H1 (cell line): ENCODE results near the gene CACNG4. TPM values are rescaled to one million over a fixed set of nuclear protein-coding genes. Genes with fewer than 3 reads are reported as not detected.

Experiments
- CTCF ChIA-PET: fragments of 300-600 bp; sonication (Branson Sonifier 250); formaldehyde crosslinking; loops from one replicate; lab custom pipeline; 2021; ENCODE audit not compliant: partially characterized antibody; lab: Charles Lee
- POLR2A ChIA-PET: fragments of 300-600 bp; sonication (Branson Sonifier 250); formaldehyde crosslinking; loops from one replicate; lab custom pipeline; 2021; ENCODE audit warnings: inconsistent platforms; ENCODE audit not compliant: partially characterized antibody; lab: Charles Lee
- DNase-seq, 2 experiments: peaks; one replicate each; pipeline versions ENCODE4 v3.0.0 to v3.0.0-alpha.2; 2010 to 2022; ENCODE audit warnings: low spot score in 2 of 2, low read depth in 1 of 2, mixed read lengths in 1 of 2
- FAIRE-seq: peaks from 2 replicates; lab custom pipeline; 2011; peaks lifted over from hg19 to GRCh38; lab: Jason Lieb, UNC
- H2AFZ ChIP-seq: 2 replicates; pipeline ENCODE4 v1.8.1; 2012; ENCODE audit warnings: low read length, inconsistent platforms
- H2AK5ac ChIP-seq: 2 replicates; pipeline ENCODE4 v1.6.1; 2013; ENCODE audit warnings: low read depth, low read length
- H2BK120ac ChIP-seq: replicated peaks from 2 replicates; pipeline ENCODE3; 2013; ENCODE audit warnings: low read depth, low read length, inconsistent platforms
- H2BK12ac ChIP-seq: 2 replicates; pipeline ENCODE4 v1.6.1; 2013; ENCODE audit warnings: low read depth, low read length
- H2BK15ac ChIP-seq: 2 replicates; pipeline ENCODE4 v1.6.1; 2013; ENCODE audit warnings: low read length
- H2BK20ac ChIP-seq: 2 replicates; pipeline ENCODE4 v1.6.1; 2013; ENCODE audit warnings: low read length
- H2BK5ac ChIP-seq: 2 replicates; pipeline ENCODE4 v1.6.1; 2013; ENCODE audit warnings: low read depth, low read length
- H3K14ac ChIP-seq: 2 replicates; pipeline ENCODE4 v1.6.1; 2013; ENCODE audit warnings: inconsistent platforms; ENCODE audit not compliant: insufficient read length
- H3K18ac ChIP-seq: 2 replicates; pipeline ENCODE4 v1.6.1; 2013; ENCODE audit warnings: low read length; ENCODE audit errors: extremely low read depth
- H3K23ac ChIP-seq: 2 replicates; pipeline ENCODE4 v1.6.1; 2013; ENCODE audit warnings: inconsistent platforms; ENCODE audit not compliant: insufficient read length
- H3K23me2 ChIP-seq: 2 replicates; pipeline ENCODE4 v1.6.1; 2013; ENCODE audit warnings: low read depth, low read length
- H3K27ac ChIP-seq: 2 replicates; pipeline ENCODE4 v1.6.1; 2011; ENCODE audit warnings: low read depth, low read length, inconsistent platforms
- H3K27me3 ChIP-seq, 4 experiments: replicated peaks in 1 of 4; 1 replicate in 1 of 4; 2 replicates in 3 of 4; pipeline versions ENCODE4 v1.6.1 to v1.8.1; 2011 to 2013; ENCODE audit warnings: low read length in 3 of 4, mild to moderate bottlenecking in 3 of 4, inconsistent platforms in 2 of 4, mixed read lengths in 2 of 4, moderate library complexity in 1 of 4; ENCODE audit not compliant: control insufficient read depth in 3 of 4, insufficient read depth in 3 of 4; ENCODE audit errors: extremely low read depth in 1 of 4
- H3K36me3 ChIP-seq, 4 experiments: 2 replicates each; pipeline versions ENCODE4 v1.6.1 to v1.8.1; 2011 to 2013; ENCODE audit warnings: mild to moderate bottlenecking in 4 of 4, low read length in 3 of 4, moderate library complexity in 2 of 4, control low read depth in 1 of 4, inconsistent platforms in 1 of 4; ENCODE audit not compliant: insufficient read depth in 4 of 4, control insufficient read depth in 2 of 4
- H3K4ac ChIP-seq: replicated peaks from 2 replicates; pipeline ENCODE3; 2013; ENCODE audit warnings: low read length, low read depth, mixed read lengths, inconsistent platforms; ENCODE audit not compliant: insufficient read length
- H3K4me1 ChIP-seq, 4 experiments: replicated peaks in 1 of 4; 1 replicate in 1 of 4; 2 replicates in 3 of 4; pipeline versions ENCODE4 v1.6.1 to v1.8.1; 2011 to 2013; ENCODE audit warnings: low read length in 3 of 4, inconsistent platforms in 2 of 4, mixed read lengths in 1 of 4; ENCODE audit not compliant: insufficient read depth in 4 of 4, control insufficient read depth in 3 of 4
- H3K4me2 ChIP-seq, 2 experiments: 2 replicates each; pipeline versions ENCODE4 v1.6.1 to v1.8.1; 2011 to 2013; ENCODE audit warnings: low read depth in 2 of 2, low read length in 2 of 2, control low read depth in 1 of 2, inconsistent platforms in 1 of 2, mild to moderate bottlenecking in 1 of 2; ENCODE audit not compliant: insufficient read depth in 1 of 2
- H3K4me3 ChIP-seq, 4 experiments: fragments of 200-600, 300-600 bp in 1 of 4; sonication (generic), shearing (Covaris generic), sonication (Bioruptor Twin) in 1 of 4; 2 replicates each; pipeline versions ENCODE4 v1.5.1 to v1.8.1; 2011 to 2016; ENCODE audit warnings: low read length in 4 of 4, low read depth in 3 of 4, control low read depth in 2 of 4, inconsistent platforms in 2 of 4, mild to moderate bottlenecking in 2 of 4, mixed read lengths in 1 of 4, moderate library complexity in 1 of 4; ENCODE audit not compliant: insufficient read depth in 2 of 4; ENCODE audit errors: extremely low read depth in 1 of 4
- H3K56ac ChIP-seq: replicated peaks from 2 replicates; pipeline ENCODE3; 2013; ENCODE audit warnings: low read depth, mild to moderate bottlenecking, mixed read lengths, low read length, inconsistent platforms; ENCODE audit not compliant: insufficient read length
- H3K79me1 ChIP-seq: 2 replicates; pipeline ENCODE4 v1.6.1; 2013; ENCODE audit warnings: low read depth, low read length, control low read depth
- H3K79me2 ChIP-seq, 2 experiments: 2 replicates each; pipeline versions ENCODE4 v1.6.1 to v1.8.1; 2012 to 2013; ENCODE audit warnings: low read length in 2 of 2, mild to moderate bottlenecking in 2 of 2, inconsistent platforms in 1 of 2; ENCODE audit not compliant: insufficient read depth in 2 of 2, control insufficient read depth in 1 of 2
- H3K9ac ChIP-seq, 4 experiments: replicated peaks in 1 of 4; 1 replicate in 1 of 4; 2 replicates in 3 of 4; pipeline versions ENCODE4 v1.6.1 to v1.8.1; 2011 to 2013; ENCODE audit warnings: low read depth in 3 of 4, low read length in 3 of 4, control low read depth in 2 of 4, mild to moderate bottlenecking in 2 of 4, moderate library complexity in 2 of 4, inconsistent platforms in 1 of 4; ENCODE audit errors: extremely low read depth in 1 of 4
- H3K9me3 ChIP-seq, 2 experiments: 2 replicates each; pipeline versions ENCODE4 v1.6.1 to v1.8.1; 2012 to 2013; ENCODE audit warnings: mild to moderate bottlenecking in 2 of 2, moderate library complexity in 2 of 2, control low read depth in 1 of 2, inconsistent platforms in 1 of 2, low read depth in 1 of 2, low read length in 1 of 2, mixed read lengths in 1 of 2; ENCODE audit not compliant: insufficient read depth in 2 of 2
- H4K20me1 ChIP-seq, 2 experiments: replicated peaks in 1 of 2; 2 replicates each; pipeline versions ENCODE3 to v1.8.1; 2011 to 2013; ENCODE audit warnings: inconsistent platforms in 2 of 2, low read length in 2 of 2, mild to moderate bottlenecking in 1 of 2; ENCODE audit not compliant: insufficient read depth in 2 of 2, control insufficient read depth in 1 of 2
- H4K5ac ChIP-seq: 2 replicates; pipeline ENCODE4 v1.6.1; 2013; ENCODE audit warnings: low read length, low read depth, mixed read lengths, inconsistent platforms; ENCODE audit not compliant: insufficient read length
- H4K8ac ChIP-seq: 2 replicates; pipeline ENCODE4 v1.8.0; 2013; ENCODE audit warnings: mild to moderate bottlenecking, moderate library complexity, low read length, inconsistent platforms; ENCODE audit not compliant: insufficient read depth; ENCODE audit errors: extremely low read depth
- H4K91ac ChIP-seq: replicated peaks from 2 replicates; pipeline ENCODE3; 2013; ENCODE audit warnings: low read length, mixed read lengths, inconsistent platforms; ENCODE audit not compliant: insufficient read length
- HDAC6 ChIP-seq: IDR thresholded peaks from one replicate; pipeline ENCODE4 v1.7.1; 2012; ENCODE audit warnings: low read depth, mild to moderate bottlenecking, inconsistent platforms, low read length, moderate library complexity
- RFX5 ChIP-seq: IDR thresholded peaks from 2 replicates; pipeline ENCODE4 v1.6.1; 2011; ENCODE audit warnings: low read depth, low read length, improper control_type of control experiment, borderline replicate concordance
- SRF ChIP-seq: IDR thresholded peaks from 2 replicates; pipeline ENCODE4 v1.6.1; 2011; ENCODE audit warnings: mild to moderate bottlenecking, low read depth, low read length, moderate library complexity
- WGBS, 2 experiments: shearing (Covaris generic) in 1 of 2; methylation state at CpG; one replicate each; pipeline versions ENCODE4 v1.1.6 to v1.1.7; 2013 to 2015; ENCODE audit warnings: low lambda C conversion rate in 2 of 2, mixed read lengths in 2 of 2, inconsistent platforms in 1 of 2, low coverage in 1 of 2, missing lambda C conversion rate in 1 of 2; ENCODE audit not compliant: insufficient replicate concordance in 2 of 2, insufficient coverage in 1 of 2, insufficient read length in 1 of 2; ENCODE audit errors: extremely low coverage in 1 of 2, missing lambda C conversion rate in 1 of 2; 5-methylcytosine and 5-hydroxymethylcytosine counted together
- polyA plus RNA-seq, 7 experiments: library from polyadenylated mRNA; depleted of rRNA in 3 of 7; stranded (reverse) in 5 of 7; unstranded in 2 of 7; fragments of >200 nt in 5 of 7; fragments of 200-250 nt in 2 of 7; gene quantifications; 1 replicate in 5 of 7; 2 replicates in 1 of 7; 4 replicates in 1 of 7; pipeline versions ENCODE4 v1.2.1 to v1.2.3, GENCODE V29; 2011 to 2013; ENCODE audit warnings: missing spikeins in 2 of 7, mixed read lengths in 2 of 7
- total RNA-seq: library from RNA; stranded (reverse); fragmentation: NEBNext Ultra II Directional; extraction: Animal tissue kit (Norgen Biotek cat#: 25700); gene quantifications from 2 replicates; pipeline ENCODE4 v1.2.1, GENCODE V29; 2021

Gene CACNG4
- total and polyA plus RNA-seq, 2 of the 8 experiments (the other 6 are each of a cell fraction or from before 2014, with no cell fraction given): 3.6 to 5.6 TPM

- DNase-seq (no peak), FAIRE-seq (no peak)
- H3K79me2 ChIP-seq: no peaks in the 10 kb centered on the region
- H3K27me3 ChIP-seq: no peaks in the 10 kb centered on the region
- no peak overlapping the region for H3K14ac ChIP-seq
- no peak overlapping the region for H3K4me2 ChIP-seq
- H3K9ac ChIP-seq: no peak overlapping the region
- H3K4me1 ChIP-seq: no peaks in the 10 kb centered on the region
- no peak overlapping the region for H4K8ac ChIP-seq
- H3K79me1 ChIP-seq: no peaks in the 10 kb centered on the region
- H3K56ac ChIP-seq: no peak overlapping the region
- no peak overlapping the region for H3K18ac ChIP-seq
- no peaks in the 10 kb centered on the region for H3K23me2 ChIP-seq
- H2BK20ac ChIP-seq: no peak overlapping the region
- H3K4ac ChIP-seq: no peak overlapping the region
- H2BK5ac ChIP-seq: no peak overlapping the region
- POLR2A ChIA-PET: no interaction called here
- no peaks in the 10 kb centered on the region for H4K20me1 ChIP-seq
- CTCF ChIA-PET: interaction anchor here (0.6 to 5.2 kb wide), 7 partner anchors 9 to 294 kb away, joined by 3 to 28 read pairs (median 5); no protein-coding TSS in a partner anchor
- no peak overlapping the region for H2BK12ac ChIP-seq
- H4K5ac ChIP-seq: no peak overlapping the region
- H2AK5ac ChIP-seq: no peak overlapping the region
- WGBS, 2 experiments: 89% methylated on average over 2 of the region's 2 CpGs; no CpG with 5 or more reads in 1 of the 2 experiments
- no peak for TF ChIP-seq RFX5
- no peak for TF ChIP-seq HDAC6
- no peak for TF ChIP-seq SRF
- H2AFZ ChIP-seq: no peak overlapping the region
- H3K4me3 ChIP-seq: no peak overlapping the region
- no peak overlapping the region for H4K91ac ChIP-seq
- no peaks in the 10 kb centered on the region for H3K36me3 ChIP-seq
- no peaks in the 10 kb centered on the region; a peak in 1 of 4 replicates for H3K9me3 ChIP-seq
- no peak overlapping the region for H3K23ac ChIP-seq
- no peak overlapping the region for H2BK120ac ChIP-seq
- no peak overlapping the region for H3K27ac ChIP-seq
- no peak overlapping the region for H2BK15ac ChIP-seq
Observed at GRCh38 chr17:67003231-67003630, 38.7 kb downstream of the CACNG4 start.
